ENCODE data around the gene PREB. TPM values are rescaled to one million over a fixed set of nuclear protein-coding genes. Genes with fewer than 3 reads are reported as not detected.

PREB gene
- total and polyA plus RNA-seq, 2 of the 13 experiments (the other 11 are each of a cell fraction or from before 2014, with no cell fraction given) = 112 to 192 TPM

- TF ChIP-seq, protein P1, sequence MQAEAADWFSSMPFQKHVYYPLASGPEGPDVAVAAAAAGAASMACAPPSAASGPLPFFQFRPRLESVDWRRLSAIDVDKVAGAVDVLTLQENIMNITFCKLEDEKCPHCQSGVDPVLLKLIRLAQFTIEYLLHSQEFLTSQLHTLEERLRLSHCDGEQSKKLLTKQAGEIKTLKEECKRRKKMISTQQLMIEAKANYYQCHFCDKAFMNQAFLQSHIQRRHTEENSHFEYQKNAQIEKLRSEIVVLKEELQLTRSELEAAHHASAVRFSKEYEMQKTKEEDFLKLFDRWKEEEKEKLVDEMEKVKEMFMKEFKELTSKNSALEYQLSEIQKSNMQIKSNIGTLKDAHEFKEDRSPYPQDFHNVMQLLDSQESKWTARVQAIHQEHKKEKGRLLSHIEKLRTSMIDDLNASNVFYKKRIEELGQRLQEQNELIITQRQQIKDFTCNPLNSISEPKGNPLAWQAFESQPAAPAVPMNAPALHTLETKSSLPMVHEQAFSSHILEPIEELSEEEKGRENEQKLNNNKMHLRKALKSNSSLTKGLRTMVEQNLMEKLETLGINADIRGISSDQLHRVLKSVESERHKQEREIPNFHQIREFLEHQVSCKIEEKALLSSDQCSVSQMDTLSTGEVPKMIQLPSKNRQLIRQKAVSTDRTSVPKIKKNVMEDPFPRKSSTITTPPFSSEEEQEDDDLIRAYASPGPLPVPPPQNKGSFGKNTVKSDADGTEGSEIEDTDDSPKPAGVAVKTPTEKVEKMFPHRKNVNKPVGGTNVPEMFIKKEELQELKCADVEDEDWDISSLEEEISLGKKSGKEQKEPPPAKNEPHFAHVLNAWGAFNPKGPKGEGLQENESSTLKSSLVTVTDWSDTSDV (CRISPR knock-in tag; IDR thresholded peaks at IDR 0.05) = no peak
- no peak for TF ChIP-seq RELA (CRISPR knock-in tag; IDR thresholded peaks at IDR 0.05)
- TF ChIP-seq STAG1 (CRISPR knock-in tag; IDR thresholded peaks at IDR 0.05) = peak; percentile 95
- TF ChIP-seq ZNF644 (CRISPR knock-in tag; IDR thresholded peaks at IDR 0.05; ENCODE audit: low read depth) = no peak
- TF ChIP-seq TBL1XR1 (IDR thresholded peaks at IDR 0.05; ENCODE audit: borderline replicate concordance, low read length, partially characterized antibody) = no peak
- TF ChIP-seq, protein P2, sequence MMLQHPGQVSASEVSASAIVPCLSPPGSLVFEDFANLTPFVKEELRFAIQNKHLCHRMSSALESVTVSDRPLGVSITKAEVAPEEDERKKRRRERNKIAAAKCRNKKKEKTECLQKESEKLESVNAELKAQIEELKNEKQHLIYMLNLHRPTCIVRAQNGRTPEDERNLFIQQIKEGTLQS (CRISPR knock-in tag; IDR thresholded peaks at IDR 0.05) = no peak
- TF ChIP-seq ZSCAN22 (CRISPR knock-in tag; IDR thresholded peaks at IDR 0.05) = no peak
- no peak for TF ChIP-seq ZNF280B (CRISPR knock-in tag; IDR thresholded peaks at IDR 0.05; ENCODE audit: borderline replicate concordance)
- TF ChIP-seq RFX1 (IDR thresholded peaks at IDR 0.05) = no peak
- no peak for TF ChIP-seq ZNF317 (CRISPR knock-in tag; IDR thresholded peaks at IDR 0.05)
- no peak for TF ChIP-seq FOXJ3 (CRISPR knock-in tag; IDR thresholded peaks at IDR 0.05; ENCODE audit: borderline replicate concordance)
- TF ChIP-seq HOXA7 (CRISPR knock-in tag; IDR thresholded peaks at IDR 0.05) = no peak
- no peak for TF ChIP-seq ZNF777 (CRISPR knock-in tag; IDR thresholded peaks at IDR 0.05)
- no peak for TF ChIP-seq LBX2 (CRISPR knock-in tag; IDR thresholded peaks at IDR 0.05; ENCODE audit: borderline replicate concordance)
- no peak for TF ChIP-seq ZNF546 (CRISPR knock-in tag; conservative IDR thresholded peaks at IDR 0.05)
- no peak for TF ChIP-seq ASH2L (IDR thresholded peaks at IDR 0.05; ENCODE audit: insufficient read length, low read depth, low read length)
- no peak for TF ChIP-seq ZNF383 (CRISPR knock-in tag; IDR thresholded peaks at IDR 0.05; ENCODE audit: borderline replicate concordance)
- TF ChIP-seq THAP11 (CRISPR knock-in tag; IDR thresholded peaks at IDR 0.05) = peak; percentile 27; the same call in 1 of the 2 replicates
- no peak for TF ChIP-seq SMARCE1 (IDR thresholded peaks at IDR 0.05; ENCODE audit: borderline replicate concordance)
- TF ChIP-seq ZNF230 (CRISPR knock-in tag; IDR thresholded peaks at IDR 0.05) = no peak
- TF ChIP-seq U2AF2 (IDR thresholded peaks at IDR 0.05; ENCODE audit: low read depth, low read length) = no peak
- TF ChIP-seq ZNF775 (CRISPR knock-in tag; IDR thresholded peaks at IDR 0.05; ENCODE audit: borderline replicate concordance) = no peak
- peak; percentile 34; the same call in 1 of the 2 replicates for TF ChIP-seq ZNF574 (CRISPR knock-in tag; IDR thresholded peaks at IDR 0.05)
- TF ChIP-seq SRY (CRISPR knock-in tag; IDR thresholded peaks at IDR 0.05) = no peak; the same call in 1 of the 2 replicates
These were observed 17.8 kb upstream of the PREB start (continued) for GRCh38 chr2:27152102-27152795.

All from HepG2 (cell line).